Mesothelial cell of epicardium (in vitro differentiated cells): ENCODE measurements around the gene SNX15. TPM values are rescaled to one million over a fixed set of nuclear protein-coding genes. Genes with fewer than 3 reads are reported as not detected.

ENCODE experiments used
- DNase-seq, 2 experiments: peaks; one replicate each; pipeline ENCODE4 v3.0.0; 2021; ENCODE audit warnings: low spot score in 2 of 2; ENCODE audit not compliant: unreplicated experiment in 2 of 2
- H3K27ac Mint-ChIP-seq: 2 replicates; pipeline ENCODE4 v1.8.0; 2021; ENCODE audit warnings: mixed read lengths
- H3K27me3 Mint-ChIP-seq: 2 replicates; pipeline ENCODE4 v1.8.0; 2021; ENCODE audit warnings: low read depth, mixed read lengths
- H3K36me3 Mint-ChIP-seq: 2 replicates; pipeline ENCODE4 v1.8.0; 2021; ENCODE audit warnings: mixed read lengths
- H3K4me1 Mint-ChIP-seq: 2 replicates; pipeline ENCODE4 v1.8.0; 2021; ENCODE audit warnings: mixed read lengths
- H3K4me3 Mint-ChIP-seq: 2 replicates; pipeline ENCODE4 v1.8.0; 2021; ENCODE audit warnings: mild to moderate bottlenecking, moderate library complexity, mixed read lengths
- H3K9me3 Mint-ChIP-seq: 2 replicates; pipeline ENCODE4 v1.8.0; 2021; ENCODE audit warnings: mixed read lengths
- total RNA-seq: library from RNA; stranded (reverse); gene quantifications from 3 replicates; pipeline ENCODE4 v1.2.1, GENCODE V29; 2021
- TF ChIP-seq, protein P1 (sequence below): fragments of 200-600 bp; sonication (generic); IDR thresholded peaks from one replicate; pipeline ENCODE4 v1.5.0; 2021; ENCODE audit warnings: antibody characterized with exemption; ENCODE audit not compliant: unreplicated experiment

SNX15 gene
- total RNA-seq, 1 donor from 2014 or later = 19.2 TPM

DNA sequence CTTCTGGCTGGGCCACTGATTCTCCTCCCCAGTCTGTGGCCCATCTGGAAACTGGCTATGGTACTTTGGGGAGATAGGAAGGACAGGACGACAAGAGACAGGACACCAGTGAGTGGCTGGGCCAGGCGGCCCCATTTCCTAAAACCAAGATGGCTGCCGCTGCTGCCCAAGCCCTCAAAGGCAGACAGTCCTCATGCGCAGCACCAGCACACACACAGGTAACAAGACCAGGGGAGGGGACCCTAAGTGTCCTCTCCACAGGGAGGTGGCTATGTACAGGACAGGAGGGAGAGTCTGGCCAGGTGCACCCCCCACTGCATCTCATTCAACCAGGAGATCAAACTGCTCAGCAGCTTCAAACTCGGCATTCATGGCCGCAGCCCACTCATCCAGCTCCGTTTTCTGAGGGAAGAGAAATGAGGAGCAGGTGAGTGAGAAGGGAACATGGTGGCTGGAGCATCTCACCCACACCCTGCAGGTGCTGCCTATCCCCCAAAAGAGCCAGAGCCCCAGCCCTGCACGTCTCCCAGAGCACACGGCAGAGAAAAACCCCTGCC, 51.6 kb downstream of the SNX15 start:
- DNase-seq = no peak
- Mint-ChIP-seq H3K9me3 (no peaks in the 10 kb centered on the region), H3K27ac (no peak overlapping the region), H3K36me3 (peaks cover 12% of the 10 kb centered on the region), H3K4me1 (peaks cover 12% of the 10 kb centered on the region), H3K27me3 (no peaks in the 10 kb centered on the region), H3K4me3 (no peak overlapping the region)
- TF ChIP-seq, protein P1, sequence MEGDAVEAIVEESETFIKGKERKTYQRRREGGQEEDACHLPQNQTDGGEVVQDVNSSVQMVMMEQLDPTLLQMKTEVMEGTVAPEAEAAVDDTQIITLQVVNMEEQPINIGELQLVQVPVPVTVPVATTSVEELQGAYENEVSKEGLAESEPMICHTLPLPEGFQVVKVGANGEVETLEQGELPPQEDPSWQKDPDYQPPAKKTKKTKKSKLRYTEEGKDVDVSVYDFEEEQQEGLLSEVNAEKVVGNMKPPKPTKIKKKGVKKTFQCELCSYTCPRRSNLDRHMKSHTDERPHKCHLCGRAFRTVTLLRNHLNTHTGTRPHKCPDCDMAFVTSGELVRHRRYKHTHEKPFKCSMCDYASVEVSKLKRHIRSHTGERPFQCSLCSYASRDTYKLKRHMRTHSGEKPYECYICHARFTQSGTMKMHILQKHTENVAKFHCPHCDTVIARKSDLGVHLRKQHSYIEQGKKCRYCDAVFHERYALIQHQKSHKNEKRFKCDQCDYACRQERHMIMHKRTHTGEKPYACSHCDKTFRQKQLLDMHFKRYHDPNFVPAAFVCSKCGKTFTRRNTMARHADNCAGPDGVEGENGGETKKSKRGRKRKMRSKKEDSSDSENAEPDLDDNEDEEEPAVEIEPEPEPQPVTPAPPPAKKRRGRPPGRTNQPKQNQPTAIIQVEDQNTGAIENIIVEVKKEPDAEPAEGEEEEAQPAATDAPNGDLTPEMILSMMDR = no peak

DNA sequence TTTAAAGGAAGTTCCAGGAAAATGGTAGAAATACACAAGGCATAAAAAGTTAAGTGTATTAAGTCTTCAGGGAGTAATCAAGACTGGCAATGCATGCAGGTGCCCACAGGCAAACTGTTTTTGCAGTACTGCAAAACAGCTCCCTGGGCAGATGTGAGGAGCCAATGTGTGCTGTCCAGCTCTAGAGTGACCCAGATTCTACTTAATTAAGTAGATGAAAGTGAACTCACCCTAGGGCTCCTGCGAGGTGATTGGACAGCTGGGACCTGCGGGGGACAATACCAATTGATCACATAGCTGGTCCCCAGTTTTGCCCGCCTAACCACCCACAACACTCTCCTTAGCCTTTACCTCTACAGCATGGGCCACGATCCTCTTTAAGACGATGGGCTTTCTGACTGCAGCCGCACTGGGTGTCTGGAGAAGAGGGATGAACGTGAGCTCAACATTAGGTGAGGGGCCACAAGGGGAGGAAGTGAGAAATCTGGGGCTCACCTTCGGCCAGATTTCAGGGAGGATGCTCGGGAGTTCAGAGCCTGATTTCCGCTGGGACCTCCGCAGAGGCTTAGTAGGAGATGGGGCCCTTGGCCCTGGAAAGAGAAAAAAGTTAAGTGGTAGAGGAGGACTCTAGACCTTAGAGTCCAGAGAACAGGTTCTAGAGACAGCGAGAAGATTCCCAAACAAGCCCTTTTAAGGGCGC, 56.0 kb downstream of the SNX15 start:
- H3K27me3 Mint-ChIP-seq = no peaks in the 10 kb centered on the region
- no peaks in the 10 kb centered on the region for H3K9me3 Mint-ChIP-seq
- H3K27ac Mint-ChIP-seq = peak overlapping the region; percentile 99
- DNase-seq = no peak
- H3K4me3 Mint-ChIP-seq = peak overlapping the region; percentile 96
- H3K36me3 Mint-ChIP-seq = peaks cover 14% of the 10 kb centered on the region
- peaks cover 25% of the 10 kb centered on the region for H3K4me1 Mint-ChIP-seq
- TF ChIP-seq, protein P1 = no peak

DNA sequence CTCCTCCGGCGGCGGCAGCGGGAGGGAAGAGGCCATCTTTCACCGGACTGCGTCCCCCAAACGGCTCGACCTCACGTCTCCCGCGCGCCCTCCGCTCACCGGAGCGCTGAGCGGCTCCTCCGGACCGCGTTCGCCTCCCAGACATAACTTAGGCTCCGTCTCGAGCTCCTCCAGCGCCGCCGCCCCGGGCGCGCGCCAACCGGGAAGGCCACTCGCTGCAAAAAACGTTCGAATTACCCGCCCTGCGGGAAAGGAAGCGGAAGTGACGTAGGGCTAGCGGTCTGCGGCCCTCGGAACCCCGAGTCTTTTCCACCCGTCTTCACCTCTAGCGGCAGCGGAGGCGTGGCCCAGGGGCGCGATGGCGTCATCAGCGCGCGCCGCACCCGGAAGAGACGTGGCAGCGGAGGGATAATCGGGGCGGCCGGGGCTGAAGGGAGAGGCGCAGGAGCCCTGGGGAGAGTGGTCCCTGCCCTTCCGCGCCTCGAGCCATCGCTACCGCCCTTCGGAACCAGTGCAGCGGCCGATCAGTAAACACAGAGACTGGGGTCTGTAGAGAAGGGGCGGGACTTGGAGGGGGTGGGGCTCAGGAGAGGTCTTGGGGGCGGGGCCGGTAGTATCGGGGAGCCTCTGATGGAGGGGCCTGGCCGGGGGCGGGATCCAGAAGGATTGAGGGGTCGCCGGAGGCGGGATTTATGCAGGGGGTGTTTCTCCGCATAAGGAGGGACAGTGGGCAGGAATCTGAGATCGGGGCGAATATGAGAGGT, 56.8 kb downstream of the SNX15 start, which contains the start of the genes CDCA5 and ZFPL1:
TSS of gene CDCA5 (minus strand) at position 207 of the 764 bp plus-strand sequence. CDS start at position 145, 62 bp downstream.
TSS of gene ZFPL1 (plus strand) at position 389 of the 764 bp plus-strand sequence. CDS start 477 bp downstream, outside the sequence.
- H3K36me3 Mint-ChIP-seq = peaks cover 17% of the 10 kb centered on the region
- H3K4me1 Mint-ChIP-seq = peaks cover 25% of the 10 kb centered on the region
- H3K9me3 Mint-ChIP-seq = no peaks in the 10 kb centered on the region
- no peaks in the 10 kb centered on the region for H3K27me3 Mint-ChIP-seq
- H3K27ac Mint-ChIP-seq = peak within 1 kb of the TSS; percentile 99
- peak within 1 kb of the TSS; percentile 96 for H3K4me3 Mint-ChIP-seq
- DNase-seq = peak; percentile 95 to 97
- TF ChIP-seq, protein P1 = no peak

DNA sequence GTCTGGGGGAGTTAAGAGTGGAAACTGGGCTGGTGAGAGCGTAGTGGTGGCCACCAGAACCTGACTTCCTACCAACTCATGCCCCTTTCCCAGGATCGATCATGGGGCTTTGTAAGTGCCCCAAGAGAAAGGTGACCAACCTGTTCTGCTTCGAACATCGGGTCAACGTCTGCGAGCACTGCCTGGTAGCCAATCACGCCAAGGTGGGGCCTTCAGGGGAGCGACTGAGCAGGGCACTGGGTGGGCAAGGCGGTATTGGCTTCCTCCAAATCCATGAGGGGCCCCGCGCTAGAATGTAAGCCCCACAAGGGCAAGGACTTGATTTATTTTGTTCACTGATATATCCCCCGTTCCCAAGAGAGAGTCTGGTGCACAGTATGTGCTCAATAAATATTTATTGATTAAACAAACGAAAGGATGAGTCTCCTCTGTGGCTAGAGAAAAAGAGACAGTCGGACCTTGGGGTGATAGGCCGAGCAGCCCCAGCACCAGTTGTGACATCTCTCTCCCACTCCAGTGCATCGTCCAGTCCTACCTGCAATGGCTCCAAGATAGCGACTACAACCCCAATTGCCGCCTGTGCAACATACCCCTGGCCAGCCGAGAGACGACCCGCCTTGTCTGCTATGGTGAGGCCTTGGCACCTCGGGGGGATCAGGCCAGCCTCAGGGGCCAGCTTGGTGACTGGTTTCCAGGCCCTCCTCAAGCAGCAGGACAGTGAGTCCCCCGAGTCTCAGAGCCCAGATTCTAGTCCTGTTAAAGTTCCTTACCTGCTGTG, 57.5 kb downstream of the SNX15 start:
- Mint-ChIP-seq H3K36me3 (peaks cover 18% of the 10 kb centered on the region), H3K27me3 (no peaks in the 10 kb centered on the region), H3K9me3 (no peaks in the 10 kb centered on the region), H3K4me1 (peaks cover 25% of the 10 kb centered on the region), H3K4me3 (peak overlapping the region; percentile 96), H3K27ac (peak overlapping the region; percentile 99)
- no peak for DNase-seq
- TF ChIP-seq, protein P1 = no peak

DNA sequence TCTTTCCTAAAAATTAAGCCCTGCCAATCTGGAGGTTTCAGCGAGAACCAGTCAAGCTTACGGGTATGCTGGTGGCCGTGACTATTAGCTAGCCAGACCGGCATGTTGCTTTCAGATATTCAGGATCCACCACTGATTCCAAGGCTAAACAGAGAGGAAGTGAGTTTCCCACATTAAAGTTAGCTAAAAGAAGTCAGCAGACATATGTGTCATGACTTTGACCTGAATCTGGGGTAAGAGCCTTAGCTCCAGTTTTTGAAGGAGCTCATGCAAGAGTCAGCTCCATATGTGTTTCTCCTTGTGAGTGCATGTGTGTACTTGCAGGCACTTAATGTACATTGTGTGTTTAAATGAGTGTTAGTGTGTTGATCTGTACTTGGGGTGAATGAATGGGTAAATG, 58.2 kb downstream of the SNX15 start:
- H3K4me1 Mint-ChIP-seq = peaks cover 25% of the 10 kb centered on the region
- peak overlapping the region; percentile 2 for H3K27ac Mint-ChIP-seq
- H3K36me3 Mint-ChIP-seq = peaks cover 15% of the 10 kb centered on the region
- H3K4me3 Mint-ChIP-seq = peak overlapping the region; percentile 96
- no peaks in the 10 kb centered on the region for H3K27me3 Mint-ChIP-seq
- DNase-seq = no peak
- H3K9me3 Mint-ChIP-seq = no peaks in the 10 kb centered on the region
- TF ChIP-seq, protein P1 = no peak
